GM20000 (cell line): Measurements from ENCODE around the gene PAPPA2.

ENCODE experiments used
- DNase-seq: peaks from one replicate; pipeline ENCODE4 v3.0.0; 2012; ENCODE audit warnings: low spot score
- CTCF ChIP-seq: IDR thresholded peaks from 2 replicates; pipeline ENCODE4 v1.5.1; 2012; ENCODE audit warnings: mild to moderate bottlenecking, control low read depth; ENCODE audit errors: extremely low read depth, missing control alignments

Gene PAPPA2

GRCh38 chr1:176643536-176643935 is 180.6 kb downstream of the PAPPA2 start:
- DNase-seq, result no peak
- no peak for TF ChIP-seq CTCF

- no peak for DNase-seq
- TF ChIP-seq CTCF, result no peak
Measured at GRCh38 chr1:176648556-176648955, 185.6 kb downstream of the PAPPA2 start.

- no peak for DNase-seq
- TF ChIP-seq CTCF, result no peak
Measured at GRCh38 chr1:176656257-176656995, 193.5 kb downstream of the PAPPA2 start.

GRCh38 chr1:176669782-176670181 is 206.8 kb downstream of the PAPPA2 start:
- DNase-seq, result no peak
- TF ChIP-seq CTCF, result no peak

- no peak for TF ChIP-seq CTCF
- DNase-seq, result no peak
Measured at GRCh38 chr1:176670853-176671252, 207.9 kb downstream of the PAPPA2 start.

GRCh38 chr1:176682830-176683535 is 220.0 kb downstream of the PAPPA2 start:
- TF ChIP-seq CTCF, result no peak
- no peak for DNase-seq
